Hematopoietic multipotent progenitor cell treated with erythropoietin and hydrocortisone succinate and interleukin-3 and kit ligand, for 17 days (in vitro differentiated cells): Measurements from ENCODE around the gene CPSF6.

Experiments used
- DNase-seq: peaks from one replicate; pipeline ENCODE4 v3.0.0-alpha.2; 2015; ENCODE audit warnings: low spot score

Gene CPSF6

GRCh38 chr12:69321351-69321750 is 82.0 kb downstream of the CPSF6 start:
- DNase-seq: no peak
